ENCODE measurements around the gene PLRG1.

The PLRG1 gene

DNA sequence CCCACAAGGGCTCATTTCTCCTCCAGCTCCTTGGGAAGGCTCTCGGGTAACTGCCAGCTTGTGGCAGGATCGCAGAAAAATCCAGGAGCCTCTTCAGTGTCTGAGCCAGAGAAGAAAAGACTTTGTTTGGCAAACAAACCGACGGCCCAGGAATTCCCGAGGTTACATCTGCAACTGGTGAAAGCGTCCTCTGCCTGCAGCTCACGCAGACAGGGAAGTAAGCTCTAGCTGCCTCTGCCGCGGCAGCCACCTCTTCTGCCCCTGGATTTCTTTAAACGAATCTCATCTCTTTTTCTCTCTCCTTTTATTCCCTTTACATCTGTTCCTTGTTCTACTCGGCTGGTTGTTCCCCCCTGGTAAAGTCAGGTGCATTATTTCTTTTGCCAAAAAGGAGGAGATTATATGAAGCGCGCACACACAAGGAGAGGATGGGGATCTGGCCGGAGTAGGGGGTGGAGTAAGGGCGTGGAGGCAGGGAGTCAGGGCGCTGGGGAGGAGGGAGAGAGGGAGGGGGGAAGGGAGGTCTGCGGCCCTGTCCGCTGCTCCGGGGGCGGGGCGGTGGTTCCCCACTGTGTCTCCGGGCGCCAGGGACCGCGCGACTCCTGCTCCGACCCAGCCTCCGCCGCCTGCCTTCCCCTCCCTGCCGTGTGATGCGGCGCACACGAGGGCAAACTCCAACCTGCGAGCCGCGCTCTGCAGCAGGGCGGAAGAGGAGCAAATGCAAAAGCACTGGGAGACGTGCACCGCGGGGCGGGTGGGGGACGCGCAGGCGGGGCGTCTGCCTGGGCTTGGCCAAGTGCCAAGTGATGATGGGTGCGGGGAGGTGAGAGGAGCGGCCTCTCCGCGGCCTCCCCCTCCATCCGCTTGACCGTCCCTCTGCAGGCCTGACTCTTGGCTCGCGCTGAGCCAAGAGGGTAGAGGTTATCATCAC lies 58.6 kb downstream of the PLRG1 start, which contains the start of gene DCHS2 (continued):
- TF ChIP-seq, protein P1, sequence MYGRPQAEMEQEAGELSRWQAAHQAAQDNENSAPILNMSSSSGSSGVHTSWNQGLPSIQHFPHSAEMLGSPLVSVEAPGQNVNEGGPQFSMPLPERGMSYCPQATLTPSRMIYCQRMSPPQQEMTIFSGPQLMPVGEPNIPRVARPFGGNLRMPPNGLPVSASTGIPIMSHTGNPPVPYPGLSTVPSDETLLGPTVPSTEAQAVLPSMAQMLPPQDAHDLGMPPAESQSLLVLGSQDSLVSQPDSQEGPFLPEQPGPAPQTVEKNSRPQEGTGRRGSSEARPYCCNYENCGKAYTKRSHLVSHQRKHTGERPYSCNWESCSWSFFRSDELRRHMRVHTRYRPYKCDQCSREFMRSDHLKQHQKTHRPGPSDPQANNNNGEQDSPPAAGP (tag by site-specific recombination; IDR thresholded peaks at IDR 0.05) = peak; percentile 71
- TF ChIP-seq ZBTB48 (tag by site-specific recombination; IDR thresholded peaks at IDR 0.05) = peak; percentile 78
- peak; percentile 28; the same call in 1 of the 2 replicates for TF ChIP-seq GLIS1 (tag by site-specific recombination; IDR thresholded peaks at IDR 0.05)
- TF ChIP-seq SP3 (tag by site-specific recombination; IDR thresholded peaks at IDR 0.05) = peak; percentile 51
- TF ChIP-seq GLIS2 (tag by site-specific recombination; IDR thresholded peaks at IDR 0.05) = peak; percentile 45; the same call in 1 of the 2 replicates
- peak; percentile 13; the same call in 1 of the 2 replicates for TF ChIP-seq TRIM28 (IDR thresholded peaks at IDR 0.05; ENCODE audit: borderline replicate concordance, low read length)
- no peak for TF ChIP-seq ZNF626 (tag by site-specific recombination; IDR thresholded peaks at IDR 0.05)
- TF ChIP-seq ZNF571 (tag by site-specific recombination; IDR thresholded peaks at IDR 0.05) = no peak
- TF ChIP-seq, protein P2, sequence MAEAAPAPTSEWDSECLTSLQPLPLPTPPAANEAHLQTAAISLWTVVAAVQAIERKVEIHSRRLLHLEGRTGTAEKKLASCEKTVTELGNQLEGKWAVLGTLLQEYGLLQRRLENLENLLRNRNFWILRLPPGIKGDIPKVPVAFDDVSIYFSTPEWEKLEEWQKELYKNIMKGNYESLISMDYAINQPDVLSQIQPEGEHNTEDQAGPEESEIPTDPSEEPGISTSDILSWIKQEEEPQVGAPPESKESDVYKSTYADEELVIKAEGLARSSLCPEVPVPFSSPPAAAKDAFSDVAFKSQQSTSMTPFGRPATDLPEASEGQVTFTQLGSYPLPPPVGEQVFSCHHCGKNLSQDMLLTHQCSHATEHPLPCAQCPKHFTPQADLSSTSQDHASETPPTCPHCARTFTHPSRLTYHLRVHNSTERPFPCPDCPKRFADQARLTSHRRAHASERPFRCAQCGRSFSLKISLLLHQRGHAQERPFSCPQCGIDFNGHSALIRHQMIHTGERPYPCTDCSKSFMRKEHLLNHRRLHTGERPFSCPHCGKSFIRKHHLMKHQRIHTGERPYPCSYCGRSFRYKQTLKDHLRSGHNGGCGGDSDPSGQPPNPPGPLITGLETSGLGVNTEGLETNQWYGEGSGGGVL (tag by site-specific recombination; IDR thresholded peaks at IDR 0.05) = peak; percentile 59; the same call in 1 of the 2 replicates
- TF ChIP-seq IKZF3 (tag by site-specific recombination; IDR thresholded peaks at IDR 0.05) = no peak
- peak; percentile 61; the same call in 1 of the 2 replicates for TF ChIP-seq ZNF610 (tag by site-specific recombination; IDR thresholded peaks at IDR 0.05; ENCODE audit: borderline replicate concordance)
- TF ChIP-seq, protein P3, sequence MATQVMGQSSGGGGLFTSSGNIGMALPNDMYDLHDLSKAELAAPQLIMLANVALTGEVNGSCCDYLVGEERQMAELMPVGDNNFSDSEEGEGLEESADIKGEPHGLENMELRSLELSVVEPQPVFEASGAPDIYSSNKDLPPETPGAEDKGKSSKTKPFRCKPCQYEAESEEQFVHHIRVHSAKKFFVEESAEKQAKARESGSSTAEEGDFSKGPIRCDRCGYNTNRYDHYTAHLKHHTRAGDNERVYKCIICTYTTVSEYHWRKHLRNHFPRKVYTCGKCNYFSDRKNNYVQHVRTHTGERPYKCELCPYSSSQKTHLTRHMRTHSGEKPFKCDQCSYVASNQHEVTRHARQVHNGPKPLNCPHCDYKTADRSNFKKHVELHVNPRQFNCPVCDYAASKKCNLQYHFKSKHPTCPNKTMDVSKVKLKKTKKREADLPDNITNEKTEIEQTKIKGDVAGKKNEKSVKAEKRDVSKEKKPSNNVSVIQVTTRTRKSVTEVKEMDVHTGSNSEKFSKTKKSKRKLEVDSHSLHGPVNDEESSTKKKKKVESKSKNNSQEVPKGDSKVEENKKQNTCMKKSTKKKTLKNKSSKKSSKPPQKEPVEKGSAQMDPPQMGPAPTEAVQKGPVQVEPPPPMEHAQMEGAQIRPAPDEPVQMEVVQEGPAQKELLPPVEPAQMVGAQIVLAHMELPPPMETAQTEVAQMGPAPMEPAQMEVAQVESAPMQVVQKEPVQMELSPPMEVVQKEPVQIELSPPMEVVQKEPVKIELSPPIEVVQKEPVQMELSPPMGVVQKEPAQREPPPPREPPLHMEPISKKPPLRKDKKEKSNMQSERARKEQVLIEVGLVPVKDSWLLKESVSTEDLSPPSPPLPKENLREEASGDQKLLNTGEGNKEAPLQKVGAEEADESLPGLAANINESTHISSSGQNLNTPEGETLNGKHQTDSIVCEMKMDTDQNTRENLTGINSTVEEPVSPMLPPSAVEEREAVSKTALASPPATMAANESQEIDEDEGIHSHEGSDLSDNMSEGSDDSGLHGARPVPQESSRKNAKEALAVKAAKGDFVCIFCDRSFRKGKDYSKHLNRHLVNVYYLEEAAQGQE (tag by site-specific recombination; IDR thresholded peaks at IDR 0.05) = no peak
- no peak for TF ChIP-seq ZNF555 (tag by site-specific recombination; conservative IDR thresholded peaks at IDR 0.05)
- TF ChIP-seq ZNF558 (tag by site-specific recombination; IDR thresholded peaks at IDR 0.05) = no peak
- peak; percentile 36 for TF ChIP-seq SP2 (tag by site-specific recombination; IDR thresholded peaks at IDR 0.05)
- peak; percentile 68 for TF ChIP-seq ZNF335 (tag by site-specific recombination; conservative IDR thresholded peaks at IDR 0.05)
- no peak for TF ChIP-seq ZNF473 (tag by site-specific recombination; IDR thresholded peaks at IDR 0.05)
- TF ChIP-seq, protein P4, sequence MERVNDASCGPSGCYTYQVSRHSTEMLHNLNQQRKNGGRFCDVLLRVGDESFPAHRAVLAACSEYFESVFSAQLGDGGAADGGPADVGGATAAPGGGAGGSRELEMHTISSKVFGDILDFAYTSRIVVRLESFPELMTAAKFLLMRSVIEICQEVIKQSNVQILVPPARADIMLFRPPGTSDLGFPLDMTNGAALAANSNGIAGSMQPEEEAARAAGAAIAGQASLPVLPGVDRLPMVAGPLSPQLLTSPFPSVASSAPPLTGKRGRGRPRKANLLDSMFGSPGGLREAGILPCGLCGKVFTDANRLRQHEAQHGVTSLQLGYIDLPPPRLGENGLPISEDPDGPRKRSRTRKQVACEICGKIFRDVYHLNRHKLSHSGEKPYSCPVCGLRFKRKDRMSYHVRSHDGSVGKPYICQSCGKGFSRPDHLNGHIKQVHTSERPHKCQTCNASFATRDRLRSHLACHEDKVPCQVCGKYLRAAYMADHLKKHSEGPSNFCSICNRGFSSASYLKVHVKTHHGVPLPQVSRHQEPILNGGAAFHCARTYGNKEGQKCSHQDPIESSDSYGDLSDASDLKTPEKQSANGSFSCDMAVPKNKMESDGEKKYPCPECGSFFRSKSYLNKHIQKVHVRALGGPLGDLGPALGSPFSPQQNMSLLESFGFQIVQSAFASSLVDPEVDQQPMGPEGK (tag by site-specific recombination; IDR thresholded peaks at IDR 0.05) = 0 out of 2 replicates have a peak, but pooled peaks have one; percentile 31
- TF ChIP-seq ZNF658 (tag by site-specific recombination; IDR thresholded peaks at IDR 0.05) = no peak
- no peak for TF ChIP-seq ZNF404 (tag by site-specific recombination; IDR thresholded peaks at IDR 0.05)
- TF ChIP-seq ZNF184 (tag by site-specific recombination; IDR thresholded peaks at IDR 0.05) = no peak
- peak; percentile 34 for TF ChIP-seq ZFHX2 (tag by site-specific recombination; conservative IDR thresholded peaks at IDR 0.05)
- peak; percentile 64 for TF ChIP-seq ZNF600 (tag by site-specific recombination; IDR thresholded peaks at IDR 0.05)
